CD14-positive monocyte (primary cell): ENCODE results near the gene BACE1-AS. TPM values are rescaled to one million over a fixed set of nuclear protein-coding genes. Genes with fewer than 3 reads are reported as not detected.
A peak's percentile ranks its signal among the peaks of the same experiment; 100 is the strongest.

Source experiments
- DNase-seq, 3 donors: peaks; one replicate each; pipeline ENCODE4 v3.0.0-alpha.2; 2011 to 2022
- H2AFZ ChIP-seq: 2 replicates; pipeline ENCODE4 v1.6.0; 2012; ENCODE audit warnings: mild to moderate bottlenecking, low read depth, low read length, inconsistent platforms; ENCODE audit not compliant: insufficient read depth, poor library complexity, severe bottlenecking
- H3K27ac ChIP-seq, 2 donors: 1 replicate in 1 of 2; 2 replicates in 1 of 2; pipeline ENCODE4 v1.5.1; 2012 to 2013; ENCODE audit warnings: low read length in 2 of 2, control low read depth in 1 of 2, inconsistent platforms in 1 of 2, low read depth in 1 of 2, mild to moderate bottlenecking in 1 of 2
- H3K27me3 ChIP-seq, 2 donors: one replicate each; pipeline versions ENCODE4 v1.6.0 to v1.6.1; 2011 to 2013; ENCODE audit warnings: low read length in 2 of 2; ENCODE audit not compliant: control insufficient read depth in 2 of 2, insufficient read depth in 2 of 2
- H3K36me3 ChIP-seq, 2 donors: replicated peaks in 1 of 2; 1 replicate in 1 of 2; 2 replicates in 1 of 2; pipeline versions ENCODE4 v1.5.1 to v1.6.1; 2012 to 2013; ENCODE audit warnings: low read length in 2 of 2, control low read depth in 1 of 2, inconsistent platforms in 1 of 2, mild to moderate bottlenecking in 1 of 2; ENCODE audit not compliant: insufficient read depth in 2 of 2, control insufficient read depth in 1 of 2
- H3K4me1 ChIP-seq, 2 donors: 1 replicate in 1 of 2; 2 replicates in 1 of 2; pipeline versions ENCODE4 v1.5.1 to v1.6.1; 2012 to 2013; ENCODE audit warnings: low read length in 2 of 2, control low read depth in 1 of 2, inconsistent platforms in 1 of 2, mild to moderate bottlenecking in 1 of 2, moderate library complexity in 1 of 2; ENCODE audit not compliant: insufficient read depth in 2 of 2, control insufficient read depth in 1 of 2
- H3K4me2 ChIP-seq: replicated peaks from 2 replicates; pipeline ENCODE3; 2012; ENCODE audit warnings: low read length, moderate library complexity, mild to moderate bottlenecking; ENCODE audit not compliant: poor library complexity, severe bottlenecking; ENCODE audit errors: extremely low read depth
- H3K4me3 ChIP-seq, 3 experiments: fragments of 200-600 bp in 1 of 3; sonication (generic) in 1 of 3; replicated peaks in 1 of 3; 1 replicate in 2 of 3; 2 replicates in 1 of 3; pipeline ENCODE4 v1.5.1; 2011 to 2013; ENCODE audit warnings: low read length in 3 of 3, mild to moderate bottlenecking in 3 of 3, control low read depth in 2 of 3, low read depth in 2 of 3, inconsistent platforms in 1 of 3, moderate library complexity in 1 of 3
- H3K79me2 ChIP-seq: 2 replicates; pipeline ENCODE4 v1.6.0; 2012; ENCODE audit warnings: mild to moderate bottlenecking, control low read depth, inconsistent platforms, low read length, moderate library complexity; ENCODE audit not compliant: insufficient read depth
- H3K9ac ChIP-seq: 2 replicates; pipeline ENCODE4 v1.6.0; 2017; ENCODE audit warnings: low read length, mild to moderate bottlenecking; ENCODE audit not compliant: insufficient read depth, poor library complexity, severe bottlenecking
- H3K9me3 ChIP-seq, 2 donors: replicated peaks in 1 of 2; 1 replicate in 1 of 2; 2 replicates in 1 of 2; pipeline versions ENCODE4 v1.5.1 to v1.6.1; 2012 to 2013; ENCODE audit warnings: low read length in 2 of 2, control low read depth in 1 of 2; ENCODE audit not compliant: control insufficient read depth in 1 of 2, insufficient read depth in 1 of 2
- H4K20me1 ChIP-seq: 2 replicates; pipeline ENCODE4 v1.6.0; 2012; ENCODE audit warnings: mild to moderate bottlenecking, low read length, control low read depth, moderate library complexity; ENCODE audit not compliant: insufficient read depth
- H3K27ac Mint-ChIP-seq, 7 donors: one replicate each; pipeline ENCODE4 v1.8.0; 2020; ENCODE audit warnings: mild to moderate bottlenecking in 7 of 7, mixed read lengths in 7 of 7, moderate library complexity in 6 of 7, inconsistent platforms in 2 of 7
- H3K27me3 Mint-ChIP-seq, 3 donors: one replicate each; pipeline ENCODE4 v1.8.0; 2021 to 2022; ENCODE audit warnings: low read depth in 3 of 3, mild to moderate bottlenecking in 3 of 3, mixed read lengths in 3 of 3, moderate library complexity in 3 of 3, inconsistent platforms in 1 of 3
- H3K36me3 Mint-ChIP-seq, 2 donors: one replicate each; pipeline ENCODE4 v1.8.0; 2020; ENCODE audit warnings: mixed read lengths in 2 of 2, inconsistent platforms in 1 of 2, mild to moderate bottlenecking in 1 of 2
- H3K4me1 Mint-ChIP-seq: one replicate; pipeline ENCODE4 v1.8.0; 2020; ENCODE audit warnings: mild to moderate bottlenecking, mixed read lengths
- H3K4me3 Mint-ChIP-seq, 2 donors: one replicate each; pipeline ENCODE4 v1.8.0; 2020; ENCODE audit warnings: mild to moderate bottlenecking in 2 of 2, mixed read lengths in 2 of 2, moderate library complexity in 1 of 2
- H3K9me3 Mint-ChIP-seq, 7 donors: one replicate each; pipeline ENCODE4 v1.8.0; 2020 to 2022; ENCODE audit warnings: mixed read lengths in 7 of 7, mild to moderate bottlenecking in 6 of 7, moderate library complexity in 6 of 7, inconsistent platforms in 2 of 7
- CTCF ChIP-seq: fragments of 200-600 bp; IDR thresholded peaks from one replicate; pipeline ENCODE4 v1.8.0; 2022; ENCODE audit warnings: antibody characterized with exemption, mild to moderate bottlenecking
- whole genome bisulfite sequencing: methylation state at CpG from one replicate; pipeline ENCODE4 v1.1.5; 2013; ENCODE audit warnings: missing lambda C conversion rate; ENCODE audit not compliant: insufficient coverage; 5-methylcytosine and 5-hydroxymethylcytosine counted together
- intact Hi-C, 2 donors: fragments of 100-400 bp; cut with micrococcal nuclease; formaldehyde crosslinking; loops; one replicate each; pipeline versions ENCODE4 v1.15.0 to v1.15.1; 2023
- polyA plus RNA-seq, 3 donors: library from polyadenylated mRNA; depleted of rRNA in 1 of 3; unstranded in 2 of 3; stranded (reverse) in 1 of 3; fragments of 300-500 nt in 2 of 3; fragments of >200 nt in 1 of 3; fragmentation: Illumina TruSeq in 2 of 3; gene quantifications; 1 replicate in 2 of 3; 2 replicates in 1 of 3; pipeline ENCODE4 v1.2.3, GENCODE V29; 2012 to 2021

BACE1-AS gene
- polyA plus RNA-seq, 3 donors, result 2.7 TPM; not detected in 2

GRCh38 chr11:117316197-117316961 is 25.2 kb downstream of the BACE1-AS start, which contains the start of gene BACE1:
BACE1 (minus strand) TSS chr11:117316256; CDS start chr11:117315795, 461 bp downstream.
- peaks cover 33% of the 10 kb centered on the region for H3K4me1 Mint-ChIP-seq
- peaks cover 37 to 39% of the 10 kb centered on the region in 2 donors for H3K4me1 ChIP-seq
- no peak for TF ChIP-seq CTCF
- DNase-seq, result peak in 1 of 3 donors; percentile 4
- peaks cover 0 to 3% (median 0%) of the 10 kb centered on the region in 7 donors for H3K9me3 Mint-ChIP-seq
- peak within 1 kb of the TSS in 4 of 7 donors; percentile 7 to 61 (median 34) for H3K27ac Mint-ChIP-seq
- peaks cover 5 to 10% of the 10 kb centered on the region in 2 donors for H3K27me3 ChIP-seq
- H3K4me3 Mint-ChIP-seq, result peak within 1 kb of the TSS; percentile 92 to 96
- H3K27ac ChIP-seq, result peak within 1 kb of the TSS in 1 of 2 donors; percentile 20
- no peaks in the 10 kb centered on the region for H4K20me1 ChIP-seq
- peaks cover 6% of the 10 kb centered on the region for H3K79me2 ChIP-seq
- peak within 1 kb of the TSS; percentile 98 for H2AFZ ChIP-seq
- peaks cover 11 to 29% (median 17%) of the 10 kb centered on the region in 3 donors for H3K27me3 Mint-ChIP-seq
- H3K9me3 ChIP-seq, result no peaks in the 10 kb centered on the region
- H3K36me3 ChIP-seq, result no peaks in the 10 kb centered on the region
- peaks cover 3% of the 10 kb centered on the region in 2 donors for H3K36me3 Mint-ChIP-seq
- H3K9ac ChIP-seq, result peak within 1 kb of the TSS; percentile 66
- peak within 1 kb of the TSS; percentile 87 for H3K4me2 ChIP-seq
- peak within 1 kb of the TSS; percentile 51 to 83 (median 57) for H3K4me3 ChIP-seq
- intact Hi-C loops, result no loop called here
- WGBS, result 15% methylated on average over 29 of the region's 29 CpGs

- peaks cover 5 to 10% of the 10 kb centered on the region in 2 donors for H3K27me3 ChIP-seq
- Mint-ChIP-seq H3K4me3 (no peak overlapping the region), H3K27ac (no peak overlapping the region), H3K27me3 (peaks cover 11 to 29% (median 19%) of the 10 kb centered on the region in 3 donors), H3K9me3 (peaks cover 0 to 3% (median 0%) of the 10 kb centered on the region in 7 donors), H3K4me1 (peaks cover 22% of the 10 kb centered on the region), H3K36me3 (peaks cover 3% of the 10 kb centered on the region in 2 donors)
- H3K9me3 ChIP-seq, result no peaks in the 10 kb centered on the region
- no peak overlapping the region for H2AFZ ChIP-seq
- H3K27ac ChIP-seq, result no peak overlapping the region
- peaks cover 25 to 27% of the 10 kb centered on the region in 2 donors for H3K4me1 ChIP-seq
- no peak overlapping the region for H3K4me2 ChIP-seq
- WGBS, result no CpG with 5 or more reads among the region's 7 CpGs
- TF ChIP-seq CTCF, result no peak
- no peak overlapping the region for H3K9ac ChIP-seq
- peaks cover 6% of the 10 kb centered on the region for H3K79me2 ChIP-seq
- intact Hi-C loops, result no loop called here
- H3K36me3 ChIP-seq, result no peaks in the 10 kb centered on the region
- no peak overlapping the region for H3K4me3 ChIP-seq
- DNase-seq, result no peak
- H4K20me1 ChIP-seq, result no peaks in the 10 kb centered on the region
Observed at GRCh38 chr11:117318738-117319137, 27.6 kb downstream of the BACE1-AS start.
